ENCODE measurements around the gene TTC6.

The TTC6 gene

GRCh38 chr14:37637341-37637740 is 41.9 kb downstream of the TTC6 start:
- DNase-seq, result no peak

DNA sequence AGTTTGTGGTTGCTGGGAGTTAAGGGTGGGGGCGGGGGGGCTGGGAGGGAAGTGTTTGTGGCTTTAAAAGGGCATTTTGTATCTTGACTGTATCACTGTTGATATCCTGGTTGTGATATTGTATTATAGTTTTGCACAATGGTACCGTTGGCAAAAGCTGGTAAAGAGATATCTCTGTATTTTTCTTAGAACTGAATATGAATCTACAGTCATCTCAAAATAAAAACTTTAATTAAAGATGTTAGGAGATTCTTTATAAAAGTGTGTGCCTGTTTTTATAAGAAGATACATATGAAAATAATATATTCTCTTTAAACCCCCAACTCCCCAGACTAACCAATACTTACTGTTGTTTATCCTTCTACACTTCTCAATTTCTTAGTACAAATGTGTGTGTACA is 43.2 kb downstream of the TTC6 start:
- DNase-seq, result no peak

- DNase-seq, result no peak
These were observed 45.7 kb downstream of the TTC6 start for GRCh38 chr14:37641117-37641516.

- no peak for DNase-seq
These were observed 46.7 kb downstream of the TTC6 start for GRCh38 chr14:37642125-37642524.

- DNase-seq, result no peak
These were observed 48.3 kb downstream of the TTC6 start for GRCh38 chr14:37643701-37644100.
